ENCODE results near the gene BSN.

BSN gene

DNA sequence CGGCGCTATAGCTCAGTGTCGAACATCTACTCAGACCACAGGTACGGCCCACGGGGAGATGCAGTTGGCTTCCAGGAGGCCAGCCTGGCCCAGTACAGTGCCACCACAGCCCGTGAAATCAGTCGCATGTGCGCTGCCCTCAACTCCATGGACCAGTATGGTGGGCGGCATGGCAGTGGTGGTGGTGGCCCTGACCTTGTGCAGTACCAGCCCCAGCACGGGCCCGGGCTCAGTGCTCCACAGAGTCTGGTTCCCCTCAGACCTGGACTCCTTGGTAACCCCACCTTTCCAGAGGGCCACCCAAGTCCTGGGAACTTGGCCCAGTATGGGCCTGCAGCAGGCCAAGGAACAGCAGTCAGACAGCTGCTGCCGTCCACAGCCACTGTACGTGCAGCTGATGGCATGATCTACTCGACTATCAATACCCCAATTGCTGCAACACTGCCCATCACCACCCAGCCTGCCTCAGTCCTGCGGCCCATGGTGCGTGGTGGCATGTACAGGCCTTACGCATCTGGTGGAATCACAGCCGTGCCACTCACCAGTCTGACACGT, 101.5 kb downstream of the BSN start:
- no peak for DNase-seq (ENCODE audit: low read depth)

DNA sequence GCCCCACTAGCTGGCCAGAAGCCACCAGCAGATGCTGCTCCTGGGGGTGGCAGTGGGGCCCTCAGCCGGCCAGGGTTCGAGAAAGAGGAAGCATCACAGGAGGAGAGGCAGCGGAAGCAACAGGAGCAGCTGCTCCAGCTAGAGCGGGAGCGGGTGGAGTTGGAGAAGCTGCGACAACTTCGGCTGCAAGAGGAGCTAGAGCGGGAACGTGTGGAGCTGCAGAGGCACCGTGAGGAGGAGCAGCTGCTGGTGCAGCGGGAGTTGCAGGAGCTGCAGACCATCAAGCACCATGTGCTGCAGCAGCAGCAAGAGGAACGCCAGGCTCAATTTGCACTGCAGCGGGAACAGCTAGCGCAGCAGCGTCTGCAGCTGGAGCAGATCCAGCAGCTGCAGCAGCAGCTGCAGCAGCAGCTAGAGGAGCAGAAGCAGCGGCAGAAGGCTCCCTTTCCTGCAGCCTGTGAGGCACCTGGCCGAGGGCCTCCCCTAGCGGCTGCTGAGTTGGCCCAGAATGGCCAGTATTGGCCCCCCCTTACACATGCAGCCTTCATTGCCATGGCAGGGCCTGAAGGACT, 102.3 kb downstream of the BSN start:
- no peak for DNase-seq (ENCODE audit: low read depth)

DNA sequence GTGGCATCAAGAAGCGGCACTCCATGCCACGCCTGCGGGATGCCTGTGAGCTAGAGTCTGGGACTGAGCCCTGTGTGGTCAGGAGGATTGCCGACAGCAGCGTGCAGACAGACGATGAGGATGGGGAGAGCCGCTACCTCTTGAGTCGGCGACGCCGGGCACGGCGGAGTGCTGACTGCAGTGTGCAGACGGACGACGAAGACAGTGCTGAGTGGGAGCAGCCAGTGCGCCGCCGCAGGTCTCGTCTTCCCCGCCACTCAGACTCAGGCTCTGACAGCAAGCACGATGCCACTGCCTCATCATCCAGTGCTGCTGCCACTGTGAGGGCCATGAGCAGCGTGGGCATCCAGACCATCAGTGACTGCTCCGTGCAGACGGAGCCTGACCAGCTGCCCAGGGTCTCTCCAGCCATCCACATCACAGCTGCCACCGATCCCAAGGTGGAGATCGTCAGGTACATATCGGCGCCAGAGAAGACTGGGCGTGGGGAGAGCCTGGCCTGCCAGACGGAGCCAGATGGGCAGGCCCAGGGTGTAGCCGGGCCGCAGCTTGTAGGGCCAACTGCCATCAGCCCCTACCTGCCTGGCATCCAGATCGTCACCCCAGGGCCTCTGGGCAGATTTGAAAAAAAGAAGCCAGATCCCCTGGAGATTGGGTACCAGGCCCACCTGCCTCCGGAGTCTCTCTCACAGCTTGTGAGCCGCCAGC, 103.1 kb downstream of the BSN start:
- DNase-seq (ENCODE audit: low read depth) = no peak

DNA sequence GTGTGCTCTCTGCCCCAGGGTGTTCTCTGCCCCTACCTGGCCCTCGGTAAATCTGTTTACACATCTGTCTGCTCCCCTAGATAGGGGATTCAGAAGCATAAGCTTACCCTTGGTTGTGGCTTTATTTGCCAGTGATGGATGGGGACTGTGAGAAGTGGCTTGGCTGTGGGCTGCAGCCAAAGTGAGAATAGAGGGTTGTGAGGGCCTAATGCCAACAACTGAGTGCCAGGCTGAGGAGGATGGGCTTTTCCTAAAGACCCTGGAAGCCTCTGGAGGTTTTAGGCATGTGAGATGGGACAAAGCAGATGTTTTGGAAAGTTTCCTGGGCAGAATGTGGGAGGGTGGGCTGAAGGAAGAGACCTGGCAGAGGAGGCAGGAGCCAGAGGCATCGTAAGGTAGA, 104.4 kb downstream of the BSN start:
- no peak for DNase-seq (ENCODE audit: low read depth)

DNA sequence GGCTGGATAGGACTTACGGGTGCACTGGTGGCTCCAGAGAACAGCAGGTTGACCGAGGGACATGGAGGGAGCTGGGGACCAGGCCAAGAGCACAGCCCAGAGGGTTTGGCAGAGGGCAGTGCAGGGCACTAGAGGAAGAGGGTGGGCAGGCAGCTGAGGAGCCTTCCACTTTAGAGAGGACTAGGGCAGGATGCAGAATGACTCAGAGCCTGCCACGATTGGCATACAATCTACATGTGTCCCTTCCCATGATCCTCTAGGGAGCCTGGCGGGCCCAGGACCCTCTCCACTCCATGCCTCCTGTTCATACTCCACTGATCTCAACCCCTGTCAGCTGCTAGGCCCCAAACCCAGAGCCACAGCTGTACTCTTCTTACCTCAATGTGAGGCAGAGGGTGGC, 105.5 kb downstream of the BSN start:
- DNase-seq (ENCODE audit: low read depth) = no peak

DNA sequence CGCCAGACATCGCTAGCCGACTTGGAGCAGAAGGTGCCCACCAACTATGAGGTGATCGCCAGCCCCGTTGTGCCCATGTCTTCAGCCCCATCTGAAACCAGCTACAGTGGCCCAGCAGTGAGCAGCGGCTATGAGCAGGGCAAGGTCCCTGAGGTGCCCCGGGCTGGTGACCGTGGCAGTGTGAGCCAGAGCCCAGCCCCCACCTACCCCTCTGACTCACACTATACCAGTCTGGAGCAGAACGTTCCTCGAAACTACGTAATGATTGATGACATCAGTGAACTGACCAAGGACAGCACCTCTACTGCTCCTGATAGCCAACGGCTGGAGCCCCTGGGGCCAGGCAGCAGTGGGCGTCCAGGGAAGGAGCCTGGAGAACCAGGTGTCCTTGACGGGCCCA, 107.0 kb downstream of the BSN start:
- DNase-seq (ENCODE audit: low read depth) = no peak

DNA sequence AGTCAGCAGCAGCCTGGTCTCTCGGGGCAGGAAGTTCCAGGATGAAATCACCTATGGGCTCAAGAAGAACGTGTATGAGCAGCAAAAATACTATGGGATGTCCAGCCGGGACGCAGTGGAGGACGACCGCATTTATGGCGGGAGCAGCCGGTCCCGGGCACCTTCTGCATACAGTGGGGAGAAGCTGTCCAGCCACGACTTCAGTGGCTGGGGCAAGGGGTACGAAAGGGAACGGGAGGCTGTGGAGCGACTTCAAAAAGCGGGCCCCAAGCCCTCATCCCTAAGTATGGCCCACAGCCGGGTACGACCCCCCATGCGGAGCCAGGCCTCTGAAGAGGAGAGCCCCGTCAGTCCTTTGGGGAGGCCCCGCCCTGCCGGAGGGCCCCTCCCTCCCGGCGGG, 107.7 kb downstream of the BSN start:
- no peak for DNase-seq (ENCODE audit: low read depth)

DNA sequence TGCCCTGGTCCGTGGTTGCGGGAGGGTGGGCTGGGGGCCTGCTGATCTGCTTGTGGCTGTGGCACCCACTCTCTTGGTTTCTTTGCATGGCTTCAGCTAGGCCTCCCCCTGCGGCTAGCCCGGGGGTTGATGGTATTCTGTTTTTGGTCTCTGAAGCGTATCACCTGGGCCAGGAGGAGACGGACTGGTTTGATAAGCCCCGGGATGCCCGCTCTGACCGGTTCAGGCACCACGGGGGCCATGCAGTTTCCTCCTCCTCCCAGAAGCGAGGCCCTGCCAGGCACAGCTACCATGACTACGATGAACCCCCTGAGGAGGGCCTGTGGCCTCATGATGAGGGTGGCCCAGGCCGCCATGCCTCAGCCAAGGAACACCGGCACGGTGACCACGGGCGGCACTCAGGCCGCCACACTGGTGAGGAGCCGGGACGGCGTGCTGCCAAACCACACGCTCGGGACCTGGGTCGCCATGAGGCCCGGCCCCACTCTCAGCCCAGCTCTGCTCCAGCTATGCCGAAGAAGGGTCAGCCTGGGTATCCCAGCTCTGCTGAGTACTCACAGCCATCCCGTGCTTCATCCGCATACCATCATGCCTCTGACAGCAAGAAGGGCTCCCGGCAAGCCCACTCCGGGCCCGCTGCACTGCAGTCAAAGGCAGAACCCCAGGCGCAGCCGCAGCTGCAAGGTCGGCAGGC, 108.6 kb downstream of the BSN start:
- DNase-seq (ENCODE audit: low read depth) = no peak

DNA sequence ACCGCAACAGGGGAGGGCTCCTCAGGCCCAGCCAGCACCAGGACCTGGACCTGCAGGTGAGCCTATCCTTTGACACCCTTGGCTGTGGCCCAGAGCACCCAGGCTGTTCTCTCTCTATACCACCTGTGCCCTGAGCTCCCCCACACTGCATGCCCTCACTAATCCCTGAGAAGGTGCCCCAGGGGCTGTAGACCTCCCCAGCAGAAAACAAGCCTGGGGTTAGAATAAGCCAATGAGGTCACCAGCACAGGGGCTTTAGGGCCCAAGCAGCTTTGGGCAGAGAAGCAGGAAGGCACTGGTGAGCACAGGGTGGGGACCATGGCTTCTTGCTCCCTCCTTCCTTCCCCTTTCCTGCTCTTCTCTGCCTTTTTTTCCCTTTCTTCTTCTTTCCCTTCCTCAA, 109.6 kb downstream of the BSN start:
- DNase-seq (ENCODE audit: low read depth) = no peak

DNA sequence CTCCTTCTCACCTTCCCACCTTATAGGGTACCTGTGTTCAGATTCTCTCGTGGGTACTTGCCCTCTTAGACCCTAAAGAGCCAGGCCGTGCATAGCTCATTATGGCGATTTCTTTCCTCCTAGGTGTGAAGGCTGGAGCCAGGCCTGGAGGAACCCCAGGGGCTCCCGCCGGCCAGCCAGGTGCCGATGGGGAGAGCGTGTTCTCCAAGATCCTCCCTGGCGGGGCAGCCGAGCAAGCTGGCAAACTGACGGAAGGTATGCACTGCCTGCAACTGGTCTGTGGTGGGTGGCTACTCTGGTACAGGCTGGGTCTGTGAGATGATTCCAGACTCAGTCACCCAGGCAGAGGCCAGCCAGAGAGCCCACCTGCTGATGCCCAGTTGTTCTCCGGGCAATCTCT, 110.0 kb downstream of the BSN start:
- no peak for DNase-seq (ENCODE audit: low read depth)

DNA sequence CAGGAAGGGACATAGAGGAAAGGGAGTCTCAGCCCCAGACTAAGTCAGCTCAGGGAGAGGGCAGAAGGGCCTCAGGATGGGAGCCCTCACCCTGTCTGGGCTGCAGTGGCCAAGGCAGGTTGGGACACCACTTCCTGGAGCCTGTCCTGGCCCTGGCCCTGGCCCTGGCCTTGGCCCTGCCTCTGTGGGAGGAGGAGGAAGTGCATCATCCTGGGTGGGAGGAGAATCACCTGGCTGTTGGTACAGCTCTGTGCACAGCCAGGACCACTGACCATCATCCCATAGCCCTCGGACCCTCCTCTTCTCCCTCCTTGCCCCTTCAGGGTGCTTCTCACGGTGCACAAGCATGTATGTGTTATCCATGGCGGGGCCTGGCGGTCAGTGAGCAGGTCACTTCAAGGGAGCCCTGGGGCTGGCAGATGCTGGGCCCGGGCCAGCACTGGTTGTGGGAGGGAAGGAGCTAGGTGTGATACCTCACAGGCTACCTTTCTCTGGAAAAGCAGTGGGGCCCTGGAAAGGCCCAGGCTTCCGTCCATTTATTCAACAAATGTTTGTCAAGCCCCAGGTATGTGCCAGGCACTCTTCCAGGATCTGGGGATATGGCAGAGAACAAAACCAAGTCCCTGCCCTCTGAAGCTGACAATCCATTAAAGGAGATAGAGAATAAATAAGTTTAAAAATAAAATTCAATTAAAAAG, 111.7 kb downstream of the BSN start:
- no peak for DNase-seq (ENCODE audit: low read depth)

DNA sequence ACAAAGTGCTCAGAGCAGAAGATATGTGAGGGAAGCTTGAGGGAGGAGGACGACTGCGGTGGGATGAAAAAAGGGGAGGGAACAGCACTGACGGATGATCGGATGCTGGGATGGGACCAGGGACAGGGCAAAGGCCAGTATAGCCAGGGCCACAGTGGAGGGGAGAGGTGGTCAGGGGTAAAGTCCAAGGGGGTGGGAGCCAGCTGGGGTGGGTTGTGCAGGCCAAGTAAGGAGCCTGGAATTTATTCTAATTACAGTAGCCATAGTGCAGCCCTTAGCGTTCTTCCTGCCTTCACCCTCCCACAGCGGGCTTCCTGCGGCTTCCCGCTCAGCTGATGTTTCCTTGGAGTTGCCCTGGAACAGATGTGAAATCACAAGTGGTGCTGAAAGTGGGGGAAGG, 112.3 kb downstream of the BSN start:
- DNase-seq (ENCODE audit: low read depth) = no peak

DNA sequence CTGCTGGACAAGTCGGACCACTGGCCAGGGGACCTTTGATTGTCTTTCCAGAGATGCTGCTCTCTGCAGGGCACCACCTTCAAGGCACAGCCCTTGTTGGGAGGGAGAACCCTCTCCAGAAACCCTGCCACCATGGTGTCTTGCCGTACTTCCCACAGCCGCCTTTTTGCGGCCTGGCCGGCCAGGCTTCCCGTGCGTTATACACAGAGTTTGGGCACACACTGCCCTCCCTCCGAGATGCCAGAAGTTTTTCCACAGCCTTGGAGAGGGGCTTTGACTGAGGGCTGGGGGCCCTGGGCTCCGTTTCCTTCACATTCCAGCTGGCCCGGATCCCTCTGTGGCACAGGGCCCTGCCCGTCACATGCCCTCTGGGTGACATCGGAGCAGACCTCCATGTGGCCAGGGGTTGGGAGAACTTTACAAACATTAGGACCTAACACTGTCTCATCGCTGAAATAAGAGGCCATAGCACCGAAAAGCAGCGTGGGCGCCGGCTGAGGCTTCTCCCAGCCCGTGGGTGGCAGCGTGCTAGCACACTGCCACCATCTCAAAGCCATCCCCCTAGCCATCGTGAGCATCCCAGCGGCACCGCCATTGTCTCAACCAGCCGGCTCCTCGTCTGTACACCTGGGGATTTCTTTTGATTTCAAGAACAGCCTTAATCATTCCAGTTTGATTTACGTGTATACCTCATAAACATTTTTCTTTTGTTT, 113.6 kb downstream of the BSN start:
- DNase-seq (ENCODE audit: low read depth) = no peak

DNA sequence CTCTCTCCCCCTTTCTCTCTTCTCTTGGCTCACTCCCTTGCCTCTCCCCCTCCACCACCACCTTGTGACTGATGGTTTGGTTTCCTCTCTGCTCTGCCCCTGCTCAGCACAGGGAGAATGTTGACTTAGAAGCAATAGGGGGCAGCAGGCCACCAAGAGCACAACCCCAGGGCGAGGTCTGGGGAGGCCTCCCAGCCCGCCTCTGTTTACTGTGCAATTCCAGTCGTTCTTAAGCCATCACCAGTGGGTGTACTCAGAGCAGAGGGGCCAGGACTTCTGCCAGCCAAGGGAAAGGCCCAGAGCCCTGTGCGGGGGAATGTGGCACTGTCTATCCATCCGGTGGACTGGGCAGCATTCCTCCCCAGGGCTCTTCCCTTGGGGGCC, 114.1 kb downstream of the BSN start:
- no peak for DNase-seq (ENCODE audit: low read depth)

DNA sequence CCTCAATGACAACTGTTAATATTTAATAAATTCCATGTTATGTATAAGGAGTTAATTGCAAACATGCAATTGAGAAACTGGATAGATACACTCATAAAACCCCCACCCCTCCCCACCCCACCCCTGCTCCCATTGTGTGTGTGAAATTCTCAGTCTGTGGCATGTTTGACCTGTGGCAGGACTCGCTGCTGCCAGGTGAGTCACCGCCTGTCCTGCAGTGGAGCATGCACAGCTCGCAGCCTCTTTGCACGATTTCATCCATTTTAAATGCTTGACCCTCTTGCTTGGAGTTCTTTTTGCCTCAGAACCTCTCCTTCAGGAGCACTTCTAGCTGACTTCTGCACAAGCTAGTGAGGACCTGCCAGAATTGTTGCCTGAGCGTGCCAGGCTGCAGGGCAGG, 114.6 kb downstream of the BSN start:
- no peak for DNase-seq (ENCODE audit: low read depth)

DNA sequence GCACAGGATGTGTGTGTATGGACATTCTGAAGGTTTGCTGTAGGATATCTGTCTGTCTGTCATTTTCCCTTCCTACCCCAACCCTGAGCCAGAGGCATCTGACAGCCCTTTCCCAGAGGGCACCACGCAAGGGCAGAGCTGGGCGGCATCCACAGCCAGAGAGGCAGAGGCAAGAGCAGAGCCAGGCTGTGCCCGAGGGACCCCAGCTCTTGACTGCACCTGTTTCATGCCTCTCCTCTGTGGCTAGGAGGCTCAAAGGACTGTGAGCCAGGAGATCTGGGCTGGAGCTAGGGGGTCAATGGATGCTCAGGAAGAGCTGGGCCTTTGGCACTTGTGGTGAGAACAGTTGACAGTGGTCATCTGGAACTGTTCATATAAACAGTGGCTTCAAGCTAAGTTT, 115.1 kb downstream of the BSN start:
- no peak for DNase-seq (ENCODE audit: low read depth)

DNA sequence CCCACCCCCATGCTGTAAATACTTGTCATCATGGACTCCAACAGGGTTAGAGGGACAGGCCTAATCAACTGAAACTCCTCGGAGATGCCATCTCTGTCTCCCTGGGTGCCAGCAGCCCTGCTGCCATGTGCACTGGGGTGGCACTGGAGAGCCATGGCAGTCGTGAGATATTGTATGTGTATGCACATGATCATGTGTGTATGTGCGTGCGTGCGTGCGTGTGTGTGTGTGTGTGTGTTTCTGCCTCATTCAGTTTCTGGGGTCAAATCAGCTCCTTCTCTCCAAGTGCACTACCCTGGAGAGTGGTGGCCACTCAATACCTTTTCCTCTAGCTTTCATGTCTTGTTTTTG, 116.6 kb downstream of the BSN start:
- DNase-seq (ENCODE audit: low read depth) = no peak

DNA sequence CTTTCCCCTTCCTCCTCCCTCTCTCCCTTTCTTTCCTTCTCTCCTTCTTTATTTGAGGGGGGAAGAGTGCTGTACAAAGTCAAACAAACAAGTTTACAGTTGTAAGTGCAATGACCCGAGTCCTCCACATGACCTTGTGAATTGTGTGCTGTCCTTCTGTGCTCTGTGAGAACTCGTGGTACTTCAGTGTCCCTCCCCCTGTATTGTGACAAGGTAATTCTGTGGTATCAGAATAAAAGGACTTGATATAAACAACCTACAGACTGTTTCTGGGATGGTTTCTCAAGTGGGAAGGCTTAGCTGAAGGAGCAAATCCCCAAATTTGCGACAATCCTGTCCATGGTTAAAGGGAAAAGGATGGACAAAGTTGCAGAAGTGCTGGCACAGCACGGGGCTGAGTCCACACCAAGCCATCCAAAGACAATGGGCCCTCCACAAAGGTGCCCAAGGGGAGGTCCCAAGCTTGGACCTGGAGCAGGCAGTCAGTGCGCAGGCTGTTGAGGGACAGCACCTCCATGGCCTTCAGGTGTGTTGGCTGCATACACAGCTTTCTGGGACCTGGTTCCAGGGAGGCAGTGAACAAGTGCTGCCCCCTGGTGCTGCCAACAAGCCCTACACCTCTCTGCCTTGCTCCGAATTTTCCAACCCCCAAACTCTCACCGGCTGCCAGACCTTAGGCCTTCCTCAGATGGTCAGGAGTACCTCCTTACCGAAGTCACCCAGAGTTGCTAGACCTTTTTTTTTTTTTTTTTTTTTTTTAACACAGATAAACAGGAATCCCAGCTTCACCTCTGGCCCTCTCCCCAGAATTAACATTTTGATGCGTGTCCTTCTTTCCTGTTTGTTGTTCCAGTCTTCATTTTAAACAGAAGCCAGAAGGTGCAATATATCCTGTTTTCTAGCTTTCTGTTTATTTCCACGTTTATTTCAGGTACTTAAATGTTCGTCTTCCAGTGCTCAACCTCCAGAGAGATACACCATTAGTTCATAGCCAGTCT, 117.3 kb downstream of the BSN start:
- DNase-seq (ENCODE audit: low read depth) = peak; percentile 59

DNA sequence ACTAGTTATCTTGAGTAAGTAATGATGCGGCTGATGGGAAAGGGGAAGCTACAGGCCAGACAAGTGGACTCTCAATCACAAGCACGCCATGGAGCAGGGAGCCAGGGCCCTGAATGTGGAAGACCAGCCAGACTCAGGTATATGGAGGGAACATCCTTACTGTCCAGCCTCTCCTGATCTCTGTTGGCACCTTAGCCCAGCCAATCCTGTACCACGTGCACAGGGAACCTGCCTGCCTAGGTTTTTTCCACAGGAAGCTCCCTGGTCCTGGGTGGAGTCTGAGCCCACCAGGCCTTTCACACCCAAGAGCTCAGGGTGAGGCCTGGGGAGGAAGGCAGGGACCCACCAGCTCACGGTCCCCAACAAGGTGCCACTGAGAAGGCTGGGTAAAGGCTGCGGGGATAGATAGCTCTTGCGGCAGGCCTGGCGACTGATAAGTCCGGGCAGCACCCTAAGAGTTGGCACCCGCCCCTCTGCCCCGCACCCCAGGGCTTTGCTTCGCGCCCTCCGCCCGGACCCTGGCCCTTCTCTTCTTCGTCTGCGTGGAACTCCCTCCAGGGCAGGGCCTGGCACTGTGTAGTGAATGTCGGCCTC, 118.9 kb downstream of the BSN start:
- DNase-seq (ENCODE audit: low read depth) = no peak

DNA sequence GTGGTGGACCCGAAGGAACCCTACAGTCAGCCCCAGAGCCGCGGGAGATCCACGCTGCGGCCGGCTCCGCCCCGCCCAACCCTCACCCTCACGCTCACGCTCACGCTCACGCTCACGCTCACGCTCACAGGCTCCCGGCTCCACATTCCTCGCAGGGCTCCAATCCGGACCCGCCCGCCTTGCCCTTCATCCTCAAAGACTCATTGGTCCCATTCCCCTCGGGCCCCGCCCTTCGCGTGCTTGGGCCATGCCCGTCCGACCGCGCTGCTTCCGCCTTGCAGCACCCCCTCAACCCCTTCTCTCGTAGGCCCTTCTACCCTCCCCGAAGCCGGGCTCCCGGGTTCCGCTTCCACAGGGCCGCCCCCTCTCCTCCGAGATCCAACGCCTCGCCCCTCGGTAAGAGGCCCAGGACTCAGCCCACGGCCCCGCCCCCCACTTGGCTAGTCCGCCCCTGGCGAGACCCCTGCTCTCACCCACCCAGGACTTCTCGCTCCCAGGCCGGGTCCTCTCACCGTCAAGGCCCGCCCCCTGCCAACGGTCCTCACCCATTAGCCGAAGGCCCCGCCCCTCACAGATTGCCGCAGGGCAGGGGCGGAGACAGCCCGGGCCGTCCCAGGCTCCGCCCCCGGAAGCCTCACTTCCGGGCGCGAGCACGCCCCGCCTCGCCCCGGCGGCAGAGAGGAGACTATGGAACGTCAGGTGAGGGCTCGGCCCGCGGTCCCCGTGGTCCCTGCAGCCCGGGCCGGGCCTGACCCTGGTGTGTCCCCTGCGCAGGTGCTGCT, 119.6 kb downstream of the BSN start, which contains the start of gene APEH:
Gene APEH (plus strand): TSS at position 637 of the 782 bp plus-strand sequence. CDS start 51 bp downstream, at position 688.
- DNase-seq (ENCODE audit: low read depth) = peak; percentile 97

Data from activated gamma-delta T cell treated with anti-CD3 and anti-CD28 coated beads, Interleukin-2, amount 50 U/mL, for 16 hours (primary cell).